ENCODE measurements around the gene LILRB5.
"Not testable (repeated sequence)": the region's sequence is repeated elsewhere in the genome, so short reads cannot be mapped to it uniquely, and the experiment has no call there.

GRCh38 chr19:54281729-54282075, 24.6 kb upstream of the LILRB5 start:
- TF ChIP-seq, protein P1, sequence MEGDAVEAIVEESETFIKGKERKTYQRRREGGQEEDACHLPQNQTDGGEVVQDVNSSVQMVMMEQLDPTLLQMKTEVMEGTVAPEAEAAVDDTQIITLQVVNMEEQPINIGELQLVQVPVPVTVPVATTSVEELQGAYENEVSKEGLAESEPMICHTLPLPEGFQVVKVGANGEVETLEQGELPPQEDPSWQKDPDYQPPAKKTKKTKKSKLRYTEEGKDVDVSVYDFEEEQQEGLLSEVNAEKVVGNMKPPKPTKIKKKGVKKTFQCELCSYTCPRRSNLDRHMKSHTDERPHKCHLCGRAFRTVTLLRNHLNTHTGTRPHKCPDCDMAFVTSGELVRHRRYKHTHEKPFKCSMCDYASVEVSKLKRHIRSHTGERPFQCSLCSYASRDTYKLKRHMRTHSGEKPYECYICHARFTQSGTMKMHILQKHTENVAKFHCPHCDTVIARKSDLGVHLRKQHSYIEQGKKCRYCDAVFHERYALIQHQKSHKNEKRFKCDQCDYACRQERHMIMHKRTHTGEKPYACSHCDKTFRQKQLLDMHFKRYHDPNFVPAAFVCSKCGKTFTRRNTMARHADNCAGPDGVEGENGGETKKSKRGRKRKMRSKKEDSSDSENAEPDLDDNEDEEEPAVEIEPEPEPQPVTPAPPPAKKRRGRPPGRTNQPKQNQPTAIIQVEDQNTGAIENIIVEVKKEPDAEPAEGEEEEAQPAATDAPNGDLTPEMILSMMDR (conservative IDR thresholded peaks at IDR 0.05): not testable (repeated sequence)
- not testable (repeated sequence) for TF ChIP-seq ZFX (IDR thresholded peaks at IDR 0.05)

Measured in C4-2B (cell line).